GM19025 (cell line): Measurements from ENCODE around the gene NAGLU.
A peak's percentile ranks its signal among the peaks of the same experiment; 100 is the strongest.

Experiments used
- ATAC-seq: cut with Tn5 transposase; IDR thresholded peaks from one replicate; pipeline ENCODE4 v1.9.1; 2021; ENCODE audit warnings: mild to moderate bottlenecking, low read depth, moderate library complexity; ENCODE audit not compliant: unreplicated experiment

NAGLU gene

DNA sequence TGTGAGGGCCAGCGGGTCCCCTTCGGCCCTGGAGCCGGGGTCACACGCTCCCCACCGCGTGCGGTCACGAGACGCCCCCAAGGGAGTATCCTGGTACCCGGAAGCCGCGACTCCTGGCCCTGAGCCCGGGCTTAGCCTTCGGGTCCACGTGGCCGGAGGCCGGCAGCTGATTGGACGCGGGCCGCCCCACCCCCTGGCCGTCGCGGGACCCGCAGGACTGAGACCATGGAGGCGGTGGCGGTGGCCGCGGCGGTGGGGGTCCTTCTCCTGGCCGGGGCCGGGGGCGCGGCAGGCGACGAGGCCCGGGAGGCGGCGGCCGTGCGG lies at the start of gene NAGLU:
NAGLU (plus strand) TSS at position 194 of the 324 bp plus-strand sequence; CDS start at position 226, 32 bp downstream.
- peak; percentile 82 for ATAC-seq

- no peak for ATAC-seq
Observed at GRCh38 chr17:42488032-42488431, 48.0 kb upstream of the NAGLU start.

DNA sequence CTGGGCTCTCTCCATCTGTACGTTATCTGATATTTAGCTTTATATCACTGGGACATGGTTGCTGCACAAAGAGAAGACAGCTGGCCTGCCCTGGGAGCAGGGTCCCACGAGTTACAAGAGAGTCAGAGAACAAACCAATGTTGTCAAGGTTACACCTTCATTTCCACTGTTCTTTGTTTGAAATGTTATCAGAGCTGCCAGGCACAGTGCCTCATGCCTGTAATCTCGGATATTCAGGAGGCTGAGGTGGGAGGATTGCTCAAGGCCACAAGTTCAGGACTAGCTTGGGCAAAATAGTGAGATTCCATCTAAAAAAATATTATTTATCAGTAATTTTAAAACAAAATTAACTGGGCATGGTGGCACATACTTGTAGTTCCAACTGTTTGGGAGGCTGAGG lies 42.7 kb upstream of the NAGLU start:
- no peak for ATAC-seq

DNA sequence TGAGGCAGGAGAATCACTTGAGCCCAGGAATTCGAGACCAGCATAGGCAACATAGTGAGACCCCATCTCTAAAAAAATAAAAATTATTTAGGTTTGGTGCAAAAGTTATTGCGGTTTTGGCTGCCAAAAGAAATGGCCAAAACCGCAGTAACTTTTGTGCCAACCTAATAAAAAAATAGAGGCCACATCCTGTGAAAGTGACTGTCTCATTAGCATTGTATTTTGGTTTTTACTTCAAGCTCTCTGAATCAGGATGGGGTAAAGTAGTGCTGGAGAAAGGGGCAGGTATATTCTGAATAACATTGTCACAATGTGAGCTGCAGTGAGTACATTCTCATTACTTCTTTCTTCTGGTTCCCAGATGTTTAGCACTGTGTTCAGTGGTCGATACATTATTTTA lies 41.4 kb upstream of the NAGLU start:
- ATAC-seq: no peak

- ATAC-seq: no peak
Observed at GRCh38 chr17:42498828-42499227, 37.2 kb upstream of the NAGLU start.

DNA sequence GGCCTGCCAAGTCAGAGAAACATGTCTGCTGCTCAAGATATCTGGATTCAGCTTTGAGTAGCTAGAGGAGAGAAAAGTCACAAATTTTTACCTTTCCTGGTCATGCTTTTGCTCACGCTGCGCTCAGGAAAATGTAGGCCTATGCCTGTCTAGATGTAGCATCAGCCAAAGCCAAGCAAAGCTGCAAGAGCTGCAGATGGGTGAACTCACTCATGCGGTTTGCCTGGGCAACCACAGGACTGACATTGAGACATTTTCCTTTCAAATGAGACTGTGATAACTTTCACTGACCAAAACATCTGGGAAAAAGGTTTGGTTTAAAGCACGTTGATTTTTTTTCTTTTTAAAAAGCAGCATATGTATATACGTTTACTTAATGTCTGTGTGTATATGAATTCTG lies 34.0 kb upstream of the NAGLU start:
- ATAC-seq: no peak

DNA sequence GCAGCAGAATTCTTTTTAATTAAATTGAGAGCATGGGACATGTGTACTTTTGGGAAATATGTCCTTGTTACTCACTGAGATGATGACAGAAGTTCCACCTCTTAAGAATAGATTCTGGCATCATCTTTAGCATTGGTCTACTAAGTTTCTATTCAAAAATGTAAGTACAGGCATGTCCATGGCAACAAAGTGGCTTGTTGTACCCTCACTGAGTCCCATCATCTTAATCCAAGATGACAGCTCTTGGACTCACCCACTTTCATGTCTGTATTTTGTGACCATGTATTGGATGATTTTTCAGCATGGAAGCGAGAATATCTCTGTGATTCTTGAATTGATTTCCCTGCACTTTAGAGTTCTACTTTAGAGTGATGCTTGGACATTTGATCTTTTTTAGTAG lies 33.1 kb upstream of the NAGLU start:
- no peak for ATAC-seq

DNA sequence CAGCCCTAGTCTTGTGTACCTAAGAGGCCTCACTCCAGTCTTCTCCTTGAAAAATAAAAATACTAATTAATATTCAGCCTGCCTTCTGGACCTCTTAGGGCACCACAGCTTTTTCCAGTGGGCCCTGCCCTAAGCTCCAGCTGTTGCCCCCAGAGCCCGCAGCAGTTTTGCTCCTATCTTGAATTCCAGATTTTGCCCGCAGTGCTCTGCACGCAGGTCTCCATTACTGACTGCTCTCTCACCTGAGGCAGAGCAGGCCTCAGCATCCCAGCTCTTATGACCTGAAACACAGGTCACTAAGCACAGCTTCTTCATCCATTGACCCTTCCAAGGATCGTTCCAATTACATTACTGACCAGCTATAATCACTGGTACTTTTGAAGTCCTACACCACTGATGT lies 28.4 kb upstream of the NAGLU start:
- no peak for ATAC-seq

DNA sequence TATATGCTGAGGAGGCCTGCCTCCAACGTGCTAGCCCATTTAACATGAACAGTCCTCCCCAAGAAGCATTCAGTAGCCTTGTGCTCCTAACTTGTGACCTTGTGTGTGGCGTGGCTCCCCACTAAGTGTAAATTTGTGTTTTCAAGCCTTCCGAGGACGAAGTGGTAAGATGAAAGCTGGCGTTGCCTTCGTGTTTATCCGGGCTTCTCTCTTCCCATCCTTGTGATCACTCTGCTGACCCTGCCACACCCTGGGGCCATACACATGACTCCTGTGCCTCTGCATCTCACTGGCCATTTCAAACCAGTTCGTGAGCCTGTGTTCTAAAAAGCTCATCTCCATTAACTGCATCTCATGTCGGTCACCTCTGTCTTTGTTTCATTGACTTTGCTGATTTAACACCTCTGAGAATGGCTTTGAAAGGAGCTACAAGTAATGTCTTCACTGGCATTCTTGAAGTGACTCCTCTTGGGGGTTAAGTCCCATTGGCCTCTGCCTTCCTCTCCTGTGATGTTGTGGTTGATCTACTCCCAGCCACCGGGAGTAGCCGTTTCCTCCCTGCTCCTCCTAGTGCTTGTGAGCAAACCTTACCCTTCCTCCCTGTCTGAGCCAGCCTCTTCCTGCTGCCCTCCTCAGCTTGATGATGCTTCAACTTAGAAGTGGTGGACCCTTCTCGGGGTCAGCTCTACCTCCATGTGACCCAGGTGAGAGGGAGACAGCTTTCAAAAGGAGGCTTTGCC lies 27.4 kb upstream of the NAGLU start:
- ATAC-seq: no peak

GRCh38 chr17:42509409-42509808 lies 26.6 kb upstream of the NAGLU start:
- ATAC-seq: no peak

DNA sequence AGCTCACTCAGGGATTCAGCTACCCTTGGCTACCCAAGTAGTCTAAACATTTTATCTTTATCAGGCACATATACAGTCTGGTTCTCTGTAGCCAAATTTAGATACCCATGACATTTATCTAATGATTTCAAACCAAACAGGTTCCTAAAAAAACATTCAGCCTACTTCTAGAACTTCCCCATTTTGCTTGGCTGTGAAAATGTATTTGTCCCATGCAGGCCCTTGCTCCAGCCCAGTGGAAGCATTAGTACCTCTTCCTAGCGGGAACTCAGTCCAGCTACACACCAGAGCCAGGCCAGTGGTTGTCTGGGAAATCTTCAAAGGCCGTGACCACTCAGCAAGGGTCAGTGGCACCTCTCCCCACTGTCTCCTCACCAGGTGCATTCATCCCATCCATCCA lies 26.2 kb upstream of the NAGLU start:
- ATAC-seq: no peak

DNA sequence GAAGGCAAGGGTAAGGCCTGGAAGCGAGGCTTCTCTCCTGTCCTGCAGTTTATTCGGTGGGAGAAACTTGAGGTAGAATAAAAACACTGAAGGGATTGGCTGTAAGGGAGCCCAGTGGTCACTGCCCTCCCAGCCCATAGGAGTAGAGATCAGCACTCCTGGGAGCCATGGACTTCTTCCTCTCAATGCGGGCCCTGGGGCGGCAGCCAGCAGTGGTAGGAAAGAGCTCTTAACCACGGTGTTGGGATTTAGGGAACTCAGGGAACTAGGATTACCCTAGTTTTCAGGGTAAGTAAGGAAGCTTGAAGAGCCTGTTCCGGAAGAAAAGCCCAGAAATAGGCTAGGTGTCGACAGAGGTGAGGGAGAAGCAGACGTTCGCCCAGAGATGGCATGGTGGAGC lies 23.8 kb upstream of the NAGLU start:
- no peak for ATAC-seq

DNA sequence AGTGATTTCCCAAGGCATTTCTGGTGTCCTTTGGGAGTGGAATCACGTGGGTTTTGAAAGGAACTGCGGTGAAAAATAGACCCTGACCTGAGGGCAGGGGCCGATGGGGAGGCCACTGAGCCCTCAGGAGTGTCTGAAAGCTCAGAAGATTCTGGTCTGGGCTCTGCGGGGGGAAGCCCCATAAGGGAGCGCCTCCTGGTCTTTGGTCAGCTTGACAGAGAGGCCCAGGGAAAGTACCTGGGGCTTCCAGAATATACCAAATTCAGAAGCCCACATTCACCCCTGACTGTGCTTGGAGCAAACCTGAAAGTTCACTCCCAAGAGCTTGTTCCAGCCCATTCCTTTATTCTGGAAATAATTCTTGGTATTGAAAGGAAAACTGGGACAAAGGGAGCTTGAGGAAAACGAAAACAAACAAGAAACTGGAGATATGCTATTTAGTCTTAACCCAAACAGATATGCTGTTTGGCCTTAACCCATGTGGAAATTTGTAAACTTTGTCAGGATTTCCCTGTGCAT lies 23.2 kb upstream of the NAGLU start:
- peak; percentile 65 for ATAC-seq

DNA sequence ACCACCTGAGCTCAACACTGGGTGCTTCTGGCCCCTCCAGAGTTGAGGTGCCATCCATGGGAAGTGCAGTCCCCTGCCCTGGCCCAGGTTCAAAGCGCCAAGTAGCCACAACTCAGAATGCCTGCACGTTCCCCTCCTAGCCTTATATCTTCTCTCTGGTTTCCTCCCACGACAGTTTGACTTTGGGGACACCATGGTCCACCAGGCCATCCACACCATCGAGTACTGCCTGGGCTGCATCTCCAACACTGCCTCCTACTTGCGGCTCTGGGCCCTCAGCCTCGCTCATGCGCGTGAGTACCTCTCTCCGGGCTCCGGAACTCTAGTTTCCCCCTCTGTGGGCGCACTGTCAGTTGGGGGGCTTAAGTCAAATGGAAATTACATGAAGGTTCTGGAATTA lies 22.4 kb upstream of the NAGLU start:
- ATAC-seq: no peak

DNA sequence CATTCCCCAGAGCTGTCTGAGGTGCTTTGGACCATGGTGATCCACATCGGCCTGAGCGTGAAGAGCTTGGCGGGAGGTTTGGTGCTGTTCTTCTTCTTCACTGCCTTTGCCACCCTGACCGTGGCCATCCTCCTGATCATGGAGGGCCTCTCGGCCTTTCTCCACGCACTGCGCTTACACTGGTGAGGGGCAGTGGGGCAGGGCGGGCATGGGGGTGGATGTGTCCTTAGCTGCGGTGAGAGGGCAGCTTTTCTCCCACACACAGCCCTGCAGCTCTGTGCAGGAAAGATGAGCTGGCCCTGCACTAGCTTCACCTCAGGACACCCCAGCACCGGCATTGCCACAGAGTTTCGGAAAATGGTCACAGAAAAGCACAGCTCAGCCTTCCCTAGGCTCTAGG lies 21.8 kb upstream of the NAGLU start:
- ATAC-seq: no peak

DNA sequence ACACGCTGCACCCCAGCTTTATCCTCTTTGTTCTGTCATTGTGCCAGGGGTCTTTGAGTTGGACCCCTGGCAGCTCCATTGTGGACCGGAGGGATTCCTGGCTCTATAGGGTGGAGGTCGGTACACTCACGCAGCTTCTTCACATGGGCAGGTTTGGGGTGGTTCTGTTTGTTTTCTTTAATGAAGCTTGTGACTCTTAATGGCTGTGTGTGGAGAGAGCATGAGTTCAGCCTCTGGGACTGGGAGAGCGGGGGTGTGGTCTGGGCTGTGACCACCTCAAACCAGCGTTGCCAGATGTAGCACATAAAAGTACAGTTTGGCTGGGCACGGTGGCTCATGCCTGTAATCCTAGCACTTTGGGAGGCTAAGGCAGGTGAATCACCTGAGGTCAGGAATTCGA lies 21.2 kb upstream of the NAGLU start:
- ATAC-seq: no peak

DNA sequence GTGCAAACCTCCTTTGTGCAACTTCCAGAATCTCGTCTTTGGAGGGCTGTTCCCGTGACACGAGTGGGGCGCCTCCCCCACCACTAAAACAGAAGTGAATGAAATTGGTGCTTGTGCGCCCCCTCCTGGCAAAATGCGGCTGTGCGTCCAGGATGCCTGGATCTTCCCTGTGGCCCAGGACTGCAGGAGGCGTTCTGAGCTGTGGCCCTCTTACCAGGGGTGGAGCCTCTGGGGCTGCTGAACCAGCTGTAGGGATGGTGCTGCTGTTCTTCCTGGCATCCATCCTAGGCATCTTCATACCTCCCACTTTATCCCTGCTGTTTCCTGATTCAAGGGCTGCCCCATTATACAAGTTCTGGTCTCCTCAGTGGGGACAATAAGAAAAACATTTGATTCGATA lies 18.5 kb upstream of the NAGLU start:
- ATAC-seq: no peak

DNA sequence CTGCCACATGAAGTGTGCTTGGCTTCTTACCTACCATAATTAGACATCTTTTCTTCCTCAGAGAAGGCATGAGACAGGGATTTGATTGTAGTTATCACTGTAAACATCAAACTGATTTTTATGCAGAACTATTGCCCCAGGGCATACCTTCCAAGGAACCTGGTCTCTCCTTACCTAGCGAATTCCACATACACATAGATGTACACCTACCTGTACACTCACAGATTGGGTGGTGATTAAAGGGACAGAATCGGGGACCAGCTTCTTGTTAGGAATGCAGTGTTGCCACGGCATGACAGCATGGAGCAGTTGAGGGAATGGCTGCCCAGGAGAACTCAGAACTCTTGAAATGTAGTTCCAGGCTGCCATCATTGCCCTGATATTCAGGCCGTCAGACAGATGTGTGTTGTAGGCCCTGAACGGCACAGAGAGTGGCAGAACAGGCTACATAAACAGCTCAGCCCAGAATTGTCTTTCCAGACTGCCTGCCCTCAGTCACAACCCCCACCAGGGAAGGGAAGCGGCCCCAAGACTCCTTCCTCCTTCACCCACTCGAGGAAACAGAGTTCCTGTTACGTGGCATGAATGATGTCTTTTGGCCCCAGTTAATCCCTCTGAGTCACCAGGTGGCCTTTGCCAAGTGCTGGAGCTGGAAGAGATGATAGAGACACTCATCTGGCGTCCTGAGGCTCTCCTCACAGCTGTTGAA lies 17.8 kb upstream of the NAGLU start:
- no peak for ATAC-seq

DNA sequence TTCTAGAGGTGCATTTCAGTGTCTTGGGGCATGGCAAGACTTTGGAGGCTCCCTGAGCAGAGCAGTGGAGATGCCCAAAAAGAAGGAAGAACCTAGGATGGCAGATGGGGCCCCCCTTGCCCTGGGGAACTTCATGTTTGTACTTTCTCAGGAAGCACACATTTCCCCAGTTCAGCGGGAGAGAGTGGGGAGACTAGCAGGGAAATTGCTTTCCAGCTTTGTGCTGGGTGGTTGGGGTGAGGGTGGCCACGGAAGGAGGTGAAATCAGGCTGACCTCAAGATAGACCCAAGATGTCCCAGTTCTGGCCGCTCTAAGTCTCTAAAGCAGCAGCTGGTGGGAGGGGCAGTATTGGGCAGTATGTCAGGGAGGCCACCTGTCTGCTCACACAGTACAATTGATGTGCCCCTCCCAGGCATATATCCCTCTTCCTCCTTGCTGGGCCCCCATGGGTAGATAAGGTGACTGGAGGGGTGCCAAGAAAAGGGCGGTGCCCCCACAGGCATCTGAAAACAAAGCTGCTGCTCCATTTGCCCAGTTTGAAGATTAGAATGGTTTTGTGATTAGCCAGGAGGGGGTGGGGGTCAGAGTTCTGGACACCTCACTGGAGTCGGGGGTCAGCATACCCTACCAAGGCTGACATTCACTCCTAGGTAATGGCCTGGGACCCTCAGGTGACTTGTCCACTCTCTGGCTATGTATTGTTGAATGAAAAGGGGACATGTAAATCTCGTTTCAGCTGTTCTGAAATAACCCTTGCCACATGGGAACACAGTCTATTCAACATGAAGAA lies 17.1 kb upstream of the NAGLU start:
- no peak for ATAC-seq

- no peak for ATAC-seq
Observed at GRCh38 chr17:42519546-42520491, 16.2 kb upstream of the NAGLU start.
